ENCODE measurements around the gene ABCB9.

Gene ABCB9

GRCh38 chr12:122927756-122928403, 38.4 kb downstream of the ABCB9 start:
- TF ChIP-seq, protein P1, sequence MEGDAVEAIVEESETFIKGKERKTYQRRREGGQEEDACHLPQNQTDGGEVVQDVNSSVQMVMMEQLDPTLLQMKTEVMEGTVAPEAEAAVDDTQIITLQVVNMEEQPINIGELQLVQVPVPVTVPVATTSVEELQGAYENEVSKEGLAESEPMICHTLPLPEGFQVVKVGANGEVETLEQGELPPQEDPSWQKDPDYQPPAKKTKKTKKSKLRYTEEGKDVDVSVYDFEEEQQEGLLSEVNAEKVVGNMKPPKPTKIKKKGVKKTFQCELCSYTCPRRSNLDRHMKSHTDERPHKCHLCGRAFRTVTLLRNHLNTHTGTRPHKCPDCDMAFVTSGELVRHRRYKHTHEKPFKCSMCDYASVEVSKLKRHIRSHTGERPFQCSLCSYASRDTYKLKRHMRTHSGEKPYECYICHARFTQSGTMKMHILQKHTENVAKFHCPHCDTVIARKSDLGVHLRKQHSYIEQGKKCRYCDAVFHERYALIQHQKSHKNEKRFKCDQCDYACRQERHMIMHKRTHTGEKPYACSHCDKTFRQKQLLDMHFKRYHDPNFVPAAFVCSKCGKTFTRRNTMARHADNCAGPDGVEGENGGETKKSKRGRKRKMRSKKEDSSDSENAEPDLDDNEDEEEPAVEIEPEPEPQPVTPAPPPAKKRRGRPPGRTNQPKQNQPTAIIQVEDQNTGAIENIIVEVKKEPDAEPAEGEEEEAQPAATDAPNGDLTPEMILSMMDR (IDR thresholded peaks at IDR 0.05), result no peak
- Mint-ChIP-seq H3K27me3 (ENCODE audit: low read depth, poor library complexity) (peaks cover 5% of the 10 kb centered on the region), H3K27ac (no peak overlapping the region), H3K36me3 (ENCODE audit: low read depth) (no peaks in the 10 kb centered on the region), H3K4me1 (no peaks in the 10 kb centered on the region), H3K4me3 (no peak overlapping the region), H3K9me3 (no peaks in the 10 kb centered on the region)
- no peak for DNase-seq

DNA sequence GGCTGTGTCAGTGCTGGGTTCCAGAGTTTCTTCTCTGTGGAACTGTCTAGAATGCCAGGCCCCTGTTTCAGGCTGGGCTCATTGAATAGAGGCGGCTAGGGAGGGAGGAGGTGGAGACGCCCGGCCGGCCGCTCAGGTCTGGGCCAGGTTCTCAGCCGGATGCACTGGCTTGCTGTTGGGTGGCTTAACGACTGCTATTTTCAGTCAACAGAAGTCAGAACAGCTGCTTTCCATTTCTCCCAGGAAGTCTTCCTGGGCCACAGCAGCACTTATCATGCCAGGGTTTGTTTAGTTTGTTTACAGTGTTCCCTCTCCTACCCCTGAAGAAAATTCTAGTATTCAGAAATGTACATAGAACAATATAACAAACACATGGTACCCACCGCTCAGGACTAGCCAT, 44.3 kb downstream of the ABCB9 start:
- no peak overlapping the region for H3K27ac Mint-ChIP-seq
- H3K27me3 Mint-ChIP-seq (ENCODE audit: low read depth, poor library complexity), result peaks cover 8% of the 10 kb centered on the region
- no peaks in the 10 kb centered on the region for H3K36me3 Mint-ChIP-seq (ENCODE audit: low read depth)
- TF ChIP-seq, protein P1 (IDR thresholded peaks at IDR 0.05), result no peak
- H3K4me3 Mint-ChIP-seq, result no peak overlapping the region
- H3K9me3 Mint-ChIP-seq, result no peaks in the 10 kb centered on the region
- peaks cover 14% of the 10 kb centered on the region for H3K4me1 Mint-ChIP-seq
- DNase-seq, result no peak

DNA sequence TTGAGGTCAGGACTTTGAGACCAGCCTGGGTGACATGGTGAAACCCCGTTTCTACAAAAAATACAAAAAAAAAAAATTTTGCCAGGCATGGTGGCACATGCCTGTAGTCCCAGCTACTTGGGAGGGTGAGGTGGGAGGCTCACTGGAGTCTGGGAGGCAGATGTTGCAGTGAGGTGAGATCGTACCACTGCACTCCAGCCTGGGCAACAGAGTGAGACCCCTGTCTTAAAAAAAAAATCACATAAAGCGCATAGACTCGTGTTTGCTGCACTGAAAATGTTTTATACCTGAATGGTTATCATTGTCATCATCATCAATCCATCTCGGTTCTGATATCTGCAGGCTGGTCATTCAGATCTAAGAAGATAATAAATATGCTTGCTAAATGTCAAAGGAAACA, 45.6 kb downstream of the ABCB9 start:
- H3K27me3 Mint-ChIP-seq (ENCODE audit: low read depth, poor library complexity), result peaks cover 13% of the 10 kb centered on the region
- H3K9me3 Mint-ChIP-seq, result no peaks in the 10 kb centered on the region
- H3K4me1 Mint-ChIP-seq, result peaks cover 14% of the 10 kb centered on the region
- DNase-seq, result no peak
- no peak overlapping the region for H3K27ac Mint-ChIP-seq
- no peak overlapping the region for H3K4me3 Mint-ChIP-seq
- no peaks in the 10 kb centered on the region for H3K36me3 Mint-ChIP-seq (ENCODE audit: low read depth)
- TF ChIP-seq, protein P1 (IDR thresholded peaks at IDR 0.05), result no peak

DNA sequence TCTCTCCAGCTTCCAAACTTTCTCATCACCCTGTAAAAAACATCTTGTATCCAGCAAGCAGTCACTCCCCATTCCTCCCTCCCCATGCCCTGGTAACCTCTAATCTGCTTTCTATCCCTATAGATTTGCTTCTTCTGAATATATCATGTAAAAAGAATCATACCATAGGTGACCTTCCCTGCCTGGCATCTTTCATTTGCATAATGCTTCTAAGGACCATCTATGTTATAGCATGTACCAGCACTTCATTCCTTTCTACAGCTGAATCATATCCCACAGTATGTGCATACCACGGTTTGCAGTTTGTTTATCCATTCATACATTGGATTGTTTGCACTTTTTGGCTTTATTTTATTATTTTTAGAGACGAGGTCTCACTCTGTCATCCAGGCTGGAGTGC, 47.4 kb downstream of the ABCB9 start:
- no peak for DNase-seq
- Mint-ChIP-seq H3K36me3 (ENCODE audit: low read depth) (no peaks in the 10 kb centered on the region), H3K9me3 (peaks cover 3% of the 10 kb centered on the region), H3K4me1 (peaks cover 14% of the 10 kb centered on the region), H3K4me3 (no peak overlapping the region), H3K27ac (no peak overlapping the region), H3K27me3 (ENCODE audit: low read depth, poor library complexity) (peaks cover 10% of the 10 kb centered on the region)
- TF ChIP-seq, protein P1 (IDR thresholded peaks at IDR 0.05), result no peak

GRCh38 chr12:122917507-122918121, 48.6 kb downstream of the ABCB9 start:
- DNase-seq, result no peak
- H3K27ac Mint-ChIP-seq, result no peak overlapping the region
- H3K4me3 Mint-ChIP-seq, result no peak overlapping the region
- H3K36me3 Mint-ChIP-seq (ENCODE audit: low read depth), result no peaks in the 10 kb centered on the region
- TF ChIP-seq, protein P1 (IDR thresholded peaks at IDR 0.05), result no peak
- H3K27me3 Mint-ChIP-seq (ENCODE audit: low read depth, poor library complexity), result peaks cover 10% of the 10 kb centered on the region
- H3K4me1 Mint-ChIP-seq, result peaks cover 14% of the 10 kb centered on the region
- peaks cover 6% of the 10 kb centered on the region for H3K9me3 Mint-ChIP-seq

Measured in nephron progenitor cell (in vitro differentiated cells).